ENCODE data around the gene ABCA10.

The ABCA10 gene

GRCh38 chr17:69236946-69237345 lies 8.3 kb upstream of the ABCA10 start:
- no peak for TF ChIP-seq CTCF (conservative IDR thresholded peaks at IDR 0.05)
- H3K27ac ChIP-seq, result no peak overlapping the region

- no peak overlapping the region for H3K27ac ChIP-seq
- TF ChIP-seq CTCF (conservative IDR thresholded peaks at IDR 0.05), result no peak
Observed at GRCh38 chr17:69236464-69236863, 7.8 kb upstream of the ABCA10 start.

- TF ChIP-seq CTCF (conservative IDR thresholded peaks at IDR 0.05), result peak; percentile 94
- no peak overlapping the region for H3K27ac ChIP-seq
Observed at GRCh38 chr17:69235338-69236058, 6.9 kb upstream of the ABCA10 start.

- H3K27ac ChIP-seq, result no peak overlapping the region
- no peak for TF ChIP-seq CTCF (conservative IDR thresholded peaks at IDR 0.05)
Observed at GRCh38 chr17:69232650-69233049, 4.0 kb upstream of the ABCA10 start.

DNA sequence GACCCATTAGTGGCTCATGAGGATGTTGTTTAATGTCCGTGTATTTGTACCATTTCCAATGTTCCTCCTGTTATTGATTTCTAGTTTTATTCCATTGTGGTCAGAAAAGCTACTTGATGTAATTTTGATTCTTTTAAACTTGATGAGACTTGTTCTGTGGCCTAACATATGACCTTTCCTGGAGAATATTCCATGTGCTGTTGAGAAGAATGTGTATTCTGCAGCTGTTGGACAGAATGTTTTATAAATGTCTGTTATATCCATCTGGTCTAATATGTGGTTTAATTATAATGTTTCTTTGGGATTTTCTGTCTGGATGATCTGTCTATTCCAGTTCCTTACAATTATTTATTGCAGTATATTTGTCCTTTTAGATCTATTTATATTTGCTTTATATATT lies 2.9 kb upstream of the ABCA10 start:
- H3K27ac ChIP-seq, result no peak overlapping the region
- TF ChIP-seq CTCF (conservative IDR thresholded peaks at IDR 0.05), result no peak

- TF ChIP-seq CTCF (conservative IDR thresholded peaks at IDR 0.05), result no peak
- H3K27ac ChIP-seq, result no peak overlapping the region
Observed at GRCh38 chr17:69230939-69231338, 2.3 kb upstream of the ABCA10 start.

DNA sequence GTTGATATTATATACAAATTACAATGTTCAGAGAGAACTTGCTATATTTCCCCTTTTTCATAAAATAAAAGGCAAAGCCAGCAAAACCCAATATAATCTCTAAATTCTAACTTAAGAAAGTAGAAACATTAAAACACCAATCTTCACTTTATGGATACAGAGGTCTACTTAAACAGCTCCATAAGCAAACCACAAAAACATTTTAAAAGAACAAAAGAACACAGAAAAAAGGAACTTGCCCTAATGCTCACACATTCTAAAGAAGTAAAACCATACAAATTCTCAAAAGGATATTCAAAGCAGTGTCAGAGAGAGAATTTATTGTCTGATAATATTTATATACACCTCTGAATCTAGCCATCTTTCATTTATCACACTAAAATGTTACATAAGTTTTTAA lies 606 bp downstream of the ABCA10 start:
- H3K27ac ChIP-seq, result no peak overlapping the region
- no peak for TF ChIP-seq CTCF (conservative IDR thresholded peaks at IDR 0.05)
